K562 (cell line): ENCODE data around the gene CDC42EP3.

Experiments used
- ATF1 ChIP-seq, 2 experiments: fragments of 450-650 bp in 1 of 2; IDR thresholded peaks; 2 replicates each; pipeline ENCODE4 v1.6.1; 2016; ENCODE audit warnings: missing compliant biosample characterization in 1 of 2, missing genetic modification characterization in 1 of 2
- EZH2 ChIP-seq: IDR thresholded peaks from 2 replicates; pipeline ENCODE4 v1.6.1; 2012; ENCODE audit warnings: low read depth, mild to moderate bottlenecking, inconsistent platforms, low read length, borderline replicate concordance
- HNRNPH1 ChIP-seq: fragments of 200-400 bp; formaldehyde crosslinking; optimal IDR thresholded peaks from 2 replicates; pipeline ENCODE3; 2017; ENCODE audit warnings: low read depth, mild to moderate bottlenecking, low read length, moderate library complexity
- RCOR1 ChIP-seq, 2 experiments: IDR thresholded peaks; 2 replicates each; pipeline ENCODE4 v1.6.1; 2012; ENCODE audit warnings: low read depth in 2 of 2, low read length in 2 of 2, borderline replicate concordance in 1 of 2, improper control_type of control experiment in 1 of 2
- TF ChIP-seq, protein P1 (sequence below): fragments of 450-650 bp; formaldehyde crosslinking; IDR thresholded peaks from 2 replicates; pipeline ENCODE4 v1.4.0; 2020; ENCODE audit warnings: mild to moderate bottlenecking, moderate library complexity
- TF ChIP-seq, protein P2 (sequence below): fragments of 250-450 bp; sonication (Bioruptor Pico); IDR thresholded peaks from 2 replicates; pipeline ENCODE4 v1.8.0; 2022; ENCODE audit warnings: moderate library complexity, mild to moderate bottlenecking, inconsistent platforms

GRCh38 chr2:37617119-37617892, 54.1 kb downstream of the CDC42EP3 start:
- TF ChIP-seq ATF1 (CRISPR knock-in tag; IDR thresholded peaks at IDR 0.05) (no peak), ATF1 (tag; IDR thresholded peaks at IDR 0.05) (no peak), EZH2 (no peak), RCOR1 (IDR thresholded peaks at IDR 0.05; ENCODE audit: borderline replicate concordance in 1 of 2, low read depth in 2 of 2, low read length in 2 of 2) (no peak), HNRNPH1 (no peak)
- TF ChIP-seq, protein P1, sequence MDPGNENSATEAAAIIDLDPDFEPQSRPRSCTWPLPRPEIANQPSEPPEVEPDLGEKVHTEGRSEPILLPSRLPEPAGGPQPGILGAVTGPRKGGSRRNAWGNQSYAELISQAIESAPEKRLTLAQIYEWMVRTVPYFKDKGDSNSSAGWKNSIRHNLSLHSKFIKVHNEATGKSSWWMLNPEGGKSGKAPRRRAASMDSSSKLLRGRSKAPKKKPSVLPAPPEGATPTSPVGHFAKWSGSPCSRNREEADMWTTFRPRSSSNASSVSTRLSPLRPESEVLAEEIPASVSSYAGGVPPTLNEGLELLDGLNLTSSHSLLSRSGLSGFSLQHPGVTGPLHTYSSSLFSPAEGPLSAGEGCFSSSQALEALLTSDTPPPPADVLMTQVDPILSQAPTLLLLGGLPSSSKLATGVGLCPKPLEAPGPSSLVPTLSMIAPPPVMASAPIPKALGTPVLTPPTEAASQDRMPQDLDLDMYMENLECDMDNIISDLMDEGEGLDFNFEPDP (CRISPR knock-in tag) = no peak
- TF ChIP-seq, protein P2, sequence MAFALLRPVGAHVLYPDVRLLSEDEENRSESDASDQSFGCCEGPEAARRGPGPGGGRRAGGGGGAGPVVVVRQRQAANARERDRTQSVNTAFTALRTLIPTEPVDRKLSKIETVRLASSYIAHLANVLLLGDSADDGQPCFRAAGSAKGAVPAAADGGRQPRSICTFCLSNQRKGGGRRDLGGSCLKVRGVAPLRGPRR (CRISPR knock-in tag) = no peak
